HEK293 (cell line): ENCODE measurements around the gene ARID1A.
"Not testable (repeated sequence)": the region's sequence is repeated elsewhere in the genome, so short reads cannot be mapped to it uniquely, and the experiment has no call there.

Experiments used
- CTCF ChIA-PET: fragments of 350-600 bp; formaldehyde crosslinking; extraction: SDS; loops from one replicate; lab custom pipeline; 2021; ENCODE audit warnings: antibody characterized with exemption; lab: Yijun Ruan, JAX
- POLR2A ChIA-PET: fragments of 300-600 bp; formaldehyde crosslinking; extraction: SDS; loops from one replicate; lab custom pipeline; 2020; ENCODE audit warnings: antibody characterized with exemption, inconsistent platforms; lab: Yijun Ruan, JAX
- H3K27ac ChIP-seq: fragments of 200-500 bp; sonication (Bioruptor generic); 2 replicates; pipeline ENCODE4 v1.5.1; 2014; ENCODE audit warnings: low read depth, low read length, control low read depth, inconsistent platforms; ENCODE audit errors: extremely low read depth
- H3K36me3 ChIP-seq, 2 experiments: fragments of 200-500 bp in 1 of 2; sonication (Bioruptor generic) in 1 of 2; 1 replicate in 1 of 2; 2 replicates in 1 of 2; pipeline ENCODE4 v1.5.1; 2014 to 2017; ENCODE audit warnings: inconsistent platforms in 2 of 2, low read length in 2 of 2; ENCODE audit not compliant: control insufficient read depth in 2 of 2, insufficient read depth in 1 of 2
- H3K4me1 ChIP-seq: fragments of 200-500 bp; sonication (Bioruptor generic); 2 replicates; pipeline ENCODE4 v1.5.1; 2014; ENCODE audit warnings: mild to moderate bottlenecking, low read length, inconsistent platforms; ENCODE audit not compliant: control insufficient read depth, insufficient read depth
- H3K4me3 ChIP-seq: 2 replicates; pipeline ENCODE4 v1.5.1; 2011; ENCODE audit warnings: low read depth, mild to moderate bottlenecking, control low read depth, low read length, moderate library complexity
- H3K9me3 ChIP-seq: fragments of 200-500 bp; sonication (Bioruptor generic); 2 replicates; pipeline ENCODE4 v1.5.1; 2014; ENCODE audit warnings: low read depth, low read length, inconsistent platforms; ENCODE audit not compliant: control insufficient read depth, insufficient read depth
- CTCF ChIP-seq: fragments of 450-650 bp; formaldehyde crosslinking; IDR thresholded peaks from 2 replicates; pipeline ENCODE4 v1.5.1; 2016; ENCODE audit warnings: missing biosample characterization, missing genetic modification characterization
- ZBTB11 ChIP-seq: fragments of 450-650 bp; formaldehyde crosslinking; conservative IDR thresholded peaks from 2 replicates; pipeline ENCODE4 v1.5.1; 2016; ENCODE audit warnings: low read depth, missing biosample characterization, missing genetic modification characterization
- ZBTB48 ChIP-seq: fragments of 450-650 bp; formaldehyde crosslinking; IDR thresholded peaks from 2 replicates; pipeline ENCODE4 v1.5.1; 2016; ENCODE audit warnings: missing biosample characterization, missing genetic modification characterization
- ZFHX2 ChIP-seq: fragments of 450-650 bp; formaldehyde crosslinking; conservative IDR thresholded peaks from 2 replicates; pipeline ENCODE4 v1.5.1; 2016; ENCODE audit warnings: missing biosample characterization, missing genetic modification characterization
- ZNF366 ChIP-seq: fragments of 450-650 bp; formaldehyde crosslinking; conservative IDR thresholded peaks from 2 replicates; pipeline ENCODE4 v1.5.1; 2016; ENCODE audit warnings: missing biosample characterization, missing genetic modification characterization
- ZNF513 ChIP-seq: fragments of 450-650 bp; IDR thresholded peaks from 2 replicates; pipeline ENCODE4 v1.5.1; 2018; ENCODE audit warnings: missing biosample characterization, missing genetic modification characterization
- ZNF580 ChIP-seq: fragments of 450-650 bp; formaldehyde crosslinking; IDR thresholded peaks from 2 replicates; pipeline ENCODE4 v1.5.1; 2016; ENCODE audit warnings: missing biosample characterization, missing genetic modification characterization
- ZNF600 ChIP-seq: fragments of 450-650 bp; formaldehyde crosslinking; IDR thresholded peaks from 2 replicates; pipeline ENCODE4 v1.5.1; 2016; ENCODE audit warnings: missing biosample characterization, missing genetic modification characterization
- ZNF654 ChIP-seq: fragments of 450-650 bp; formaldehyde crosslinking; IDR thresholded peaks from 2 replicates; pipeline ENCODE4 v1.5.1; 2016; ENCODE audit warnings: low read depth, missing biosample characterization, missing genetic modification characterization
- ZNF660 ChIP-seq: fragments of 450-650 bp; IDR thresholded peaks from 2 replicates; pipeline ENCODE4 v1.5.1; 2018; ENCODE audit warnings: missing biosample characterization, mild to moderate bottlenecking, missing genetic modification characterization
- ZNF664 ChIP-seq: fragments of 450-650 bp; formaldehyde crosslinking; IDR thresholded peaks from 2 replicates; pipeline ENCODE4 v1.5.1; 2016; ENCODE audit warnings: missing biosample characterization, missing genetic modification characterization
- TF ChIP-seq, protein P1 (sequence below): fragments of 450-650 bp; formaldehyde crosslinking; IDR thresholded peaks from 2 replicates; pipeline ENCODE4 v1.5.1; 2016; ENCODE audit warnings: missing biosample characterization, missing genetic modification characterization
- TF ChIP-seq, protein P2 (sequence below): fragments of 450-650 bp; formaldehyde crosslinking; IDR thresholded peaks from 2 replicates; pipeline ENCODE4 v1.5.1; 2016; ENCODE audit warnings: missing biosample characterization, missing genetic modification characterization

The ARID1A gene

GRCh38 chr1:26810105-26810504 lies 114.3 kb downstream of the ARID1A start:
- not testable (repeated sequence) for H3K9me3 ChIP-seq, H3K4me1 ChIP-seq, H3K27ac ChIP-seq, H3K4me3 ChIP-seq, H3K36me3 ChIP-seq
- CTCF ChIA-PET, result interaction anchor here (0.6 to 4.7 kb wide), 23 partner anchors 11 to 1142 kb away, joined by 3 to 54 read pairs (median 3); partner anchors contain the start of genes TRNP1 and ZDHHC18
- TF ChIP-seq CTCF, result peak; percentile 72
- TF ChIP-seq ZNF513 (tag by site-specific recombination), result peak; percentile 73
- peak; percentile 31; the same call in 1 of the 2 replicates for TF ChIP-seq ZFHX2 (tag by site-specific recombination)
- 0 out of 2 replicates have a peak, but pooled peaks have one; percentile 18 for TF ChIP-seq ZBTB48 (tag by site-specific recombination)
- TF ChIP-seq ZNF366 (tag by site-specific recombination), result peak; percentile 46
- TF ChIP-seq ZNF654 (tag by site-specific recombination), result peak; percentile 46
- TF ChIP-seq, protein P1, sequence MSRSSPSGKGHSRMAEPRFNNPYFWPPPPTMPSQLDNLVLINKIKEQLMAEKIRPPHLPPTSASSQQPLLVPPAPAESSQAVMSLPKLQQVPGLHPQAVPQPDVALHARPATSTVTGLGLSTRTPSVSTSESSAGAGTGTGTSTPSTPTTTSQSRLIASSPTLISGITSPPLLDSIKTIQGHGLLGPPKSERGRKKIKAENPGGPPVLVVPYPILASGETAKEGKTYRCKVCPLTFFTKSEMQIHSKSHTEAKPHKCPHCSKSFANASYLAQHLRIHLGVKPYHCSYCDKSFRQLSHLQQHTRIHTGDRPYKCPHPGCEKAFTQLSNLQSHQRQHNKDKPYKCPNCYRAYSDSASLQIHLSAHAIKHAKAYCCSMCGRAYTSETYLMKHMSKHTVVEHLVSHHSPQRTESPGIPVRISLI (tag by site-specific recombination), result peak; percentile 94
- TF ChIP-seq ZNF664 (tag by site-specific recombination), result peak; percentile 70
- TF ChIP-seq, protein P2, sequence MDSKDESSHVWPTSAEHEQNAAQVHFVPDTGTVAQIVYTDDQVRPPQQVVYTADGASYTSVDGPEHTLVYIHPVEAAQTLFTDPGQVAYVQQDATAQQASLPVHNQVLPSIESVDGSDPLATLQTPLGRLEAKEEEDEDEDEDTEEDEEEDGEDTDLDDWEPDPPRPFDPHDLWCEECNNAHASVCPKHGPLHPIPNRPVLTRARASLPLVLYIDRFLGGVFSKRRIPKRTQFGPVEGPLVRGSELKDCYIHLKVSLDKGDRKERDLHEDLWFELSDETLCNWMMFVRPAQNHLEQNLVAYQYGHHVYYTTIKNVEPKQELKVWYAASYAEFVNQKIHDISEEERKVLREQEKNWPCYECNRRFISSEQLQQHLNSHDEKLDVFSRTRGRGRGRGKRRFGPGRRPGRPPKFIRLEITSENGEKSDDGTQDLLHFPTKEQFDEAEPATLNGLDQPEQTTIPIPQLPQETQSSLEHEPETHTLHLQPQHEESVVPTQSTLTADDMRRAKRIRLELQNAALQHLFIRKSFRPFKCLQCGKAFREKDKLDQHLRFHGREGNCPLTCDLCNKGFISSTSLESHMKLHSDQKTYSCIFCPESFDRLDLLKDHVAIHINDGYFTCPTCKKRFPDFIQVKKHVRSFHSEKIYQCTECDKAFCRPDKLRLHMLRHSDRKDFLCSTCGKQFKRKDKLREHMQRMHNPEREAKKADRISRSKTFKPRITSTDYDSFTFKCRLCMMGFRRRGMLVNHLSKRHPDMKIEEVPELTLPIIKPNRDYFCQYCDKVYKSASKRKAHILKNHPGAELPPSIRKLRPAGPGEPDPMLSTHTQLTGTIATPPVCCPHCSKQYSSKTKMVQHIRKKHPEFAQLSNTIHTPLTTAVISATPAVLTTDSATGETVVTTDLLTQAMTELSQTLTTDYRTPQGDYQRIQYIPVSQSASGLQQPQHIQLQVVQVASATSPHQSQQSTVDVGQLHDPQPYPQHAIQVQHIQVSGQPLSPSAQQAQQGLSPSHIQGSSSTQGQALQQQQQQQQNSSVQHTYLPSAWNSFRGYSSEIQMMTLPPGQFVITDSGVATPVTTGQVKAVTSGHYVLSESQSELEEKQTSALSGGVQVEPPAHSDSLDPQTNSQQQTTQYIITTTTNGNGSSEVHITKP (tag by site-specific recombination), result peak; percentile 76
- peak; percentile 57 for TF ChIP-seq ZNF580 (tag by site-specific recombination)
- peak; percentile 49; the same call in 1 of the 2 replicates for TF ChIP-seq ZNF600
- TF ChIP-seq ZNF660, result 0 out of 2 replicates have a peak, but pooled peaks have one; percentile 33
- POLR2A ChIA-PET, result interaction anchor here (1.7 kb wide), 1 partner anchor 55 kb away, joined by 4 read pairs; no protein-coding TSS in a partner anchor

GRCh38 chr1:26811057-26811456 lies 115.2 kb downstream of the ARID1A start:
- Histone ChIP-seq H3K4me1 (no peaks in the 10 kb centered on the region), H3K27ac (no peak overlapping the region), H3K9me3 (no peaks in the 10 kb centered on the region), H3K36me3 (no peaks in the 10 kb centered on the region), H3K4me3 (no peak overlapping the region)
- ChIA-PET CTCF (interaction anchor here (0.6 to 4.7 kb wide), 13 partner anchors 10 to 969 kb away, joined by 3 to 54 read pairs (median 7); no protein-coding TSS in a partner anchor), POLR2A (interaction anchor here (0.7 to 1.7 kb wide), 2 partner anchors 54 to 183 kb away, joined by 3 to 4 read pairs; no protein-coding TSS in a partner anchor)
- TF ChIP-seq ZBTB11 (tag by site-specific recombination) (peak; percentile 40; the same call in 1 of the 2 replicates), CTCF (no peak)
